ENCODE measurements around the gene STEAP3.

The STEAP3 gene, protein sequence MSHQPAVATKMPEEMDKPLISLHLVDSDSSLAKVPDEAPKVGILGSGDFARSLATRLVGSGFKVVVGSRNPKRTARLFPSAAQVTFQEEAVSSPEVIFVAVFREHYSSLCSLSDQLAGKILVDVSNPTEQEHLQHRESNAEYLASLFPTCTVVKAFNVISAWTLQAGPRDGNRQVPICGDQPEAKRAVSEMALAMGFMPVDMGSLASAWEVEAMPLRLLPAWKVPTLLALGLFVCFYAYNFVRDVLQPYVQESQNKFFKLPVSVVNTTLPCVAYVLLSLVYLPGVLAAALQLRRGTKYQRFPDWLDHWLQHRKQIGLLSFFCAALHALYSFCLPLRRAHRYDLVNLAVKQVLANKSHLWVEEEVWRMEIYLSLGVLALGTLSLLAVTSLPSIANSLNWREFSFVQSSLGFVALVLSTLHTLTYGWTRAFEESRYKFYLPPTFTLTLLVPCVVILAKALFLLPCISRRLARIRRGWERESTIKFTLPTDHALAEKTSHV

DNA sequence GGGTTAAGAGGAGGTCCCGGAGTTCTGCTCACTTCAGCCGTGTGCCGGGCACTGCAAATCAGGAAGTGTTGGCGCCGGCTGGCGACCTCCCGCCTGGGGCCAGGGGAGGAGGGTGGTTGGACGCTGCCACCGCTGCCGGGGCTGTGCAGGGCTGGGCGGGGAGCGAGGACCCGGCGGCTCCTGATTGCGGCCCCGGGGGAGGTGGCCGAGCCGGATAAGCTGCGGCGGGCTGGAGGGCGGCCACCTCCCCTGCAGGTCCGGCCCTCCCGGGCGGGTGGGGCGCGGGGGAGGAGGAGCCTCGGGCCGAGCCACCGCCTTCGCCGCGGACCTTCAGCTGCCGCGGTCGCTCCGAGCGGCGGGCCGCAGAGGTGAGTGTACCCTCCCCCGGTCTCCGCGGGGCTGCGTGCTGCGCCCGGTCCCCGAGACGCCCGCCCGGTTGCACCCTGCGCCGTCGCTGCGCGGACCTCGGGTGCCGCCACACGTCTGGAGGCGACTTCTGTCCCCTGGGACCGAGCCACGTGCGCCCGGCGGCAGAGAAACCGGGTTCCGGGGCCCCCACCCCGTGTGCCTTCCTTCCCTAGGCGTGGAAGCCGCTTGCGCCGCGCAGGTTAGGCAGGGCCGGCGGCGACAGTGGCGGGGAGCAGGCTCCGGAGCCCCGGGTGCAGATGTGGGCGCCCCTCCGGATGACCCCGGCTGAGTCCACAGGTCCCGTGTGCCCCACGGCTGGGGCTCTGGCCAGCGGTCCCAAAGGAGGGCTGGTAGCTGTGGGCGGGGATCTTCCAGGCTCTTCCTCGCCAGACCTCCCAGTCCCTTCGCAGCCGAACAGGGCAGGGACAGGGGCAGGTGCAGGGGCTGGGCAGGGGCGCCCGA is at the start of gene STEAP3:
TSS of gene STEAP3 (plus strand) at position 314 of the 870 bp plus-strand sequence. CDS start 7,179 bp downstream, outside the sequence.
- DNase-seq, result no peak

DNA sequence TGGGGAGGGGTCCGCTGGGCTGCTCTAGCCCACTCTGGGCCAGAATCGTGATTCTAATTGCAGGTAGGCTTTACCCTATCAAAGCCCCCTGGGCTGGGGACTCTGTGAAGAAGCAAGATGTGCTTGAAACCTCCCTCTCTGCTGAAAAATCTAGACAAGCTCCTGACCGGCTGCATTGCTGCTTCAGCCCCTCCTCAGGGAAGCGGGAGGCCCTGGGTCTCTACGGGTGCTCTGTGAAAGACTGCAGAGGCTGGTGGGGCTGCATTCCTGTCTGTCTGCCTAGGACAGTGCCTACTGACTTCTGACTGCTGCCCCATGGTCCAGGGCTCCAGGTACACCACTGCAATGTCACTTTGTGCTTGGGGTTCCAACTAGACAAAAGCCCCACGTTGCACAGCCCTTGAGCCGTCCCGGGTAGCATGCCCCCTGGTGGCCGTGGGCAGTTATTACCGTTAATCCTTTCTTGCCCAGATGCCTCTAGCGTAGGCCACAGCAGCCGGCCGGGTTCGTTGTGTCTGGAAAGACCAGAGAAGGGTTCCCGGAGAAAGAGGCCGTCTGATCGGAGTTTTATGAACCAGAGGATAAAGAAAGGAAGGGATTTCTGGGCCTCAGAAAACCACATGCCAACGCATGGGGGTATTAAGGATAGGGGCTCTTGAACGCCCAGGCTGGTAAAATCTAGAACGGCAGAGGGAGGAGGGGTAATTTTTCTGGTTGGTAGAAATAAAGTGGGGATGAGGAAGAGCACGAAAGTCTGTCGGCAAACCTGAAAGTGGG is 49.2 kb upstream of the STEAP3 start:
- DNase-seq, result peak; percentile 45

DNA sequence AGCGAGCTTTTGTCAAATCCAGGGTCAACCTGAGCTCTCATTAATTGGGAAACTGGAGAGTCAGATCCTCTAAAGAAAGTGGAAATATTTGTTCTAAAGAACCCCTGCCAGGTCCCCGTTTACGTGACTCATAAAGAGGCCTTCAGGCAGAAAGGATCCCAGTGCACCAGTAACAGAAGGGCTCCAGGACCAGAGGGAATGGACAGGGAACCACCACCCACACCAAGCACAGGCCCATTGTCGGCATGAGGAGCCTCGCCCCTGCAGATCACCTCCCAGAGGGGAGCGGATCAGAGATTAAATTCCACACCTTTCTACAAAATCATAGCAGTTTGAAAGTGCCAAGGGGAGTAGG is 48.7 kb upstream of the STEAP3 start:
- no peak for DNase-seq

DNA sequence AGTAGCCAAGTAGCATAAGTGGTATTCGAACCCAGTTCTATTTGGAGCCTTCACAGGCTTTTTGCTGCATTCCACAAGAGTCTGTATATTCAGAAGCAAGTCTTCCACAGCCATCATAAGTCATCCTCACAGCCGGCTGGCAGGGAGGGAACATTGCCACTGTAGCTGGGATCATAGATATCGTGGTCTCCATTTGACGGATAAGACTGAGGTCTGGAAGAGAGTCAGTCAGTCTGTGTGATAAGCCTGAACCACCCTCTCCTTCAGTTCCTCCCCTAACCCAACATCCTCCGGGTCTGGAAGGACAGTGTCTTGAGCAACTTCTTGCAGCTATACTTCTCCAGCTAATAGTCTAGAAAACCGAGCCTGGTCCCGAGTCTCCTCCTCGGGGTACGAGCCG is 48.1 kb upstream of the STEAP3 start:
- DNase-seq, result no peak

DNA sequence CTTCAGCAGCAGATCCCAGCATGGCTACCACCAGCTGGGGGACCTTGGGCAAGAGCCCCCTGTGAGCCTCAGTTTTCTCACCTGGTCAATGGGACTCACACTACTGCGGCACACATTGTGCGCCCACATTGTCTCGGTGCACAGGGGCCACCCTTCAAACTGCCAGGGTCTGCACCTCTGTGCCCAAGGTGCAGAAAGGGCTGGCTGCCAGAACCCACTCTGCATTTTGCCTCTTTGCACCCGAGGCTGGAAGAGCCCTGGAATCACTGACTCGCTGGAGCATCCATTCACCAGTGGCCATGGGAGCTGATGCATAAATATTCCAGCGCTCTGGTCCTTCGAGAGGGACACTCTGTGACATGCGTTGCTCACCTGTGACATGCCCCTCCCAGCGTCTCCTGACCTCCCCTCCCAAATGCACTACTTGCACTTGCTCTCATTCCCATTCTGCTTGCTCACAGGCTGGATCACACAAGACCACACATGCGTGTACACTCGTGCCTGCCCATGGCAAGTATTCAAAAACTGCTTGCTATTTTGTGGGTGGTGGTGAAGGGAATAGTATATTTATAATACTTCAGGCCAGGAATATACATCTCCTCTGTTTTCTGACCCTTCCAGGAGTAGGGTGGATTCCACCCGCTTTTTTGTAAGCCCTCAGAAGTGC is 46.3 kb upstream of the STEAP3 start:
- DNase-seq, result no peak

DNA sequence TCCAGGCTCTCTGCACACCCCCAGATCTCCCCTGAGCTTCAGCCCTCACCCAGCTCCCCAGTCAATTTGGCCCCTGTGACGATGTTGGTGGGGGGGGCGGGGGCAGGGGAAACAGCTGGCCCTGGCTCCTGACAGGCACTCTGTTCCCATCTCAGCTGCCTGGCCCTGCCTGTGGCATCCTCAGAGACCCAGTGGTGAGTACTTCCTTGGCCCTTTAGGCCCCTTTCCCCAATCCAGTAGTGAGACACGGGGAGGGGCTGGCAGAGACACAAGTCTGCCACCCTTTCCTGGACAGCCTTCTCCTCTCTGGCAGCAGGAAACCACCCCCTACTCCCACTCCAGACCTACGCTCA is 45.8 kb upstream of the STEAP3 start:
- no peak for DNase-seq

DNA sequence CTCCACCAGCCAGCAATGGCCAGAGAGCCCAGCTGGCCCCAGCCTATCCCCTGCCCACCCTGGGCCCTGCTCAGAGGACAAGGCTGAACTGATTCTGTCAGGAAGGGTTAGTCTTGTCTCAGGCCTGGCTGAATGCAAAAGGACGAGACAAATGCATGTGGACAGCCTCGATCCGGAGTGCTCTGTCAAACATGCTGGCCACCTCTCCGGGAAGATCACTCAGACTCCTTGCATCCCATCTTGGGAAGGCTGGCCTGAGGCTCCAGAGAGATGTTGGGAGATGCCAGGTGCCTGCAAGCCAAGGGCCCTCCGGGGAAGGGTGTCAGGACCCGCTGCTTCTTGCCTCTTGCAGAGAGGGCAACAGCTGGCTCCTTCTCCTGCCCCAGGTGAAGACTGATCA is 44.9 kb upstream of the STEAP3 start:
- no peak for DNase-seq

DNA sequence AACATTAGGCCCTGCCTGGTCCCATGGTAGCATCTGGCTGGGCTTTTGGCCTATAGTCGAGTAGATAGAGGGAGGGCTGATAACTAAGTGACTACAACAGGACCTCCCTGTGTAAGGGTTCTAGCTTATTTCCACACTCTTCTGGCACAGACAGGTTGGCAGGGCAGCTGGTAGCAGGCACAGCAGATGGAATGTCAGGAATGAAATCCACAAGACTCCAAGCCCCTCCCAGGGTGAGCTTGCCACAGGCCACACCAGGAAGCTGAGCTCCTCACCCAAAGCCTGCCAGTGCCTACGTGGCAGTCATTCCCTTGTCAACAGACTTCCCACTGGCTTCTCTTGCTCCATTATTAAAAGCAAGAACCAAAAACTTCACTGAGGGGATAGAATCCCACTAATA is 44.4 kb upstream of the STEAP3 start:
- DNase-seq, result no peak

DNA sequence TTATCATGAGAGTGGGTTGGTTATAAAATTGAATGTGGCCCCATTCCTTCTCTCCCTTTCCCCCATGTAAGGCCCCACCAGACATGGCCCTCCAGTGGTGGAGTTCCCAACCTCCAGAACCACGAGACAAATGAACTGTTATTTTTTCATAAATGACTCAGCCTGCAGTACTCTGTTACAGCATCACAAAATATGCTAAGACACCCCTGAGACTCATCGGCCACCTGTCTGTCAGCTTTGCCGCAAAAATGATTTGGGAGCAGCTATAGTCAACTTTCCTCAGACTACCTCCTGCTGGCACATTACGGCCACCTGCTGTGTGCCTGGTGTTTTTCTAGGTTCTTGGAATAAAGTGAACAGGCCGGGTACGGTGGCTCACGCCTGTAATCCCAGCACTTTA is 43.6 kb upstream of the STEAP3 start:
- no peak for DNase-seq

DNA sequence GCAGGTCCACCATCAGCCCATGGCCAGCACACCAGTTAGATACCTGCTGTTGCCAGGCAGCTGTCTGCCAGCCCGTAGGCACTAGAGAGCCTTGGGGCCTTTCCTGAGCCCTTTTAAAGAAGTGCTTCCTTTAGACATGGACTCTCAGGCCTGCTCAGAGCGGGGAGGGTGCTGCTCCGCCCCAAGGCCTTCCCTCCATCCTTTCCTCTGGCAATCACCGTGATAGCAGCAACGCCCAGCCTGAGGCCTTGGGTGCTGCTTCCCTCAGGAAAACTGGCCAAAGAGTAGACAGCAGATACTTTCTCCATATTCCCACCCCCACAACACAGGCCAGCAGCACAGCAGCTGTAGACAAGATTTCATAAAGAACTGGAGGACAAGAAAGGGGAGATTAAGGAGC is 42.7 kb upstream of the STEAP3 start:
- no peak for DNase-seq

DNA sequence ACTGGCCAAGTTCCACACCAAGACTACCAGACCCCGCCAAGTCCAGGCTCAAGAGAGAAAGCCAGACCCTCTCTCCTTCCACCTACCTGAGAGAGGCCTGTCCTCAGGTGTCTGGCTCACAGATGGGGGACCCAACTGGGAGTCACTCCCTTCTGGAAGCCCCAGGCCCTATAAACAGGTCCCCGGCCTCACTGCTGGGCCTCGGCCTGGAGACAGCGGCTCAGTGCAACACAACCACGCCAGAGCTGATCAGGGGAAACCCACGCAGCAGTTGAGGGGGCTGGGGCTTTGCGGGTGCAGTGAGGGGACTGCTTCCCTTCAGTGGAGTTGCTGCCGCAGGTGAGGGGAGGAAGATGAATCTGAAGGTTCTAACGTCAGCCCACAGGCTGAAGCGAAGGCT is 42.2 kb upstream of the STEAP3 start:
- DNase-seq, result no peak

DNA sequence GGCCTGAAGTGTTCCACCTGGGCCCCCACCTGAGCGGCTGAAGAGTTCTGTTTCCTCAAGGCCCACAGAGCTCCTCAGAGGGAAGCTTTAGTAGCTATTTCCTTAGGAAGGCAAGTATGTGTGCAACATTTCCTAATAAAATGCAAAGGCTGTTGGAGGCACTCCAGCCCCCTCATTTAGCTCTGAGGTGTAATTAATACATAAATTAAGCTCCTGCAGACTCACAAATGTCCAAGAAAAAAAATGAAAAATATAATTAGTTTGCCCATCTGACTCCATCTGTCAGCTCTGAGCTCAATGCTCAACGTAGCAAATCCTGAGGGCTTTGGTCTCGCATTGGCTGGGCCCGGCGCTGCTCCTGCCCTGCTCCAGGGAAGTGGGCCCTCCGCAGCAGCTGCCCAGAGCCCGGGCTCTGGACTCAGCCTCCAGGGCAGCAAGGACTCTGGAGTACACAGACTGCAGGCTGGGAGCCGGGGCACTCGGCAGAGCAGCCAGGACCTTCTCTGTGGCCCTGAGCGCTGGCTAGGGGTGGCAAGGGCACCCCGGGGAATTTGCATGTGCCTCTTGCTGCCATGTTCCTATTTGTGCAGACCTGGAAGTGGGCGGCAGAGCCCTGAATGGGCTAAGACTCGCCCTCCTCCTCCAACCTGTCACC is 41.7 kb upstream of the STEAP3 start:
- DNase-seq, result no peak

DNA sequence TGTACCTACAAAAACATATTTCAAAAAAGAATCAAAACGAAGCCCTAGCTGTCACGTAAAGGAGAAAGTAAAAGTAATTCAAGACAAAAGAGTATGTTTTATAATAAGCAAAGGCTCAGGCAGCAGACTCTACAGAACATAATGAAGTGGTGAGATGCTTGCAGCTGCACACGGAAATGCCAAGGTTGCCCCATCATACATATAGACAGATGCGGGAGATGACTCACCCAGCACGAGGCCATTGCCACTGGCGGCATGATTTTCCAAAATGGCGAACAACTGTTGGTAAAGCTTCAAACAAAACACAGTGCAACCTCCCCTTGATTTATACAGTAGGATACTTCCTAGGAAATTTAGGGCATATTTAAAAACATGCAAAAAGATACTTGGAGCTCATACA is 39.1 kb upstream of the STEAP3 start:
- no peak for DNase-seq

DNA sequence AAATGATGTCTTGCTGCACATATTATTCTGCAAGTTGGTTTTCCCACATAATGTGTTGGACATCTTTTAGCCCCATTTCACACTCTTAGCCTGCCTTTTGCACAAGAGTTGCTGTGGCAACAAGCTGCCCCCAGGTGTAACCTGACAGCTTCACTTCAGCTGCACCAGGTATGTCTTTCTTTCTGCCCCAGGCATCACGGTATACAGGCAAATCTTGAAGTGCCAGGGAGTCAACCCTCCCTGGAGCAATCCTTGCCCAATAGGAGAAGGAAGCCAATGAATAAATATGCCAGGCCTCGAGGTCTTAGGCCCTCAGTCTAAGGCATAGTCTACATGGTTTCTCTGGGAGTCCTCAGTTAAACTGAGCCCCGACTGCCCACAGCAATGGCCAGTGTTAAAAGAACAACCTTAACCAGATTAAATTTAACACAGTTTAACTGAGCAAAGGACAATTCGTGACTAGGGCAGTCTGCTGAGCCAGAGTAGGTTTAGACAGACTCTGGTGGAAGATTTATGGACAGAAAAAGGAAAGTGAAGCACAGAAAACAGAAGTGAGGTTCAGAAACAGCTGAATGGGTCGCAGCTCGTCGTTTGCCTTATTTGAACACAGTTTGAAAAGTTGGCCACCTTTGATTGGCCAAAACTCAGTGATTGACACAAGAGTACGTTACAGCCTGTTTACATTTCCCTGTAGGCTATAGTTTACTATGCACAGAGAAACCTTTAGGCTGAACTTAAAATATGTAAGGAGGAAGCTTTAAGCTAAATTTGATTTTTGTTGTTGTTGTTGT is 33.1 kb upstream of the STEAP3 start:
- DNase-seq, result no peak

DNA sequence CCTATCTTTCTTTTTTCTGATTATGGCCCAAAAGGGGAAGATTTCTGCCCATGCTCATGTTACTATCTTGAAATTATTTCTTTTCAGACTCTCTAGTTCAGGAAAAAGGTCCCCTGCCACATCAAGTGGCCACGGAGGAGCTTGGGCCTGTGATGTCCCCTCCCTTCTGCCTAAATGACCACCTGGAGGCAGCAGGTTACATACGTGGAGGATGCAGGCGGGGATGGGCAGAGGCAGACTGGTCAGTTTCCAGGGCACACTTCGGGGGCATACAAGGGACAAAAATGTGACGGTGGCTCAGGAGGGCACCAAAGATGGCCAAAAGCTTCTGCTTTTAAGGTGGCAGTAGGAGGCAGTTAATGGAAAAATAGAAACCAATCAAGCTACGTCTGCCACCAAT is 30.7 kb upstream of the STEAP3 start:
- DNase-seq, result no peak

DNA sequence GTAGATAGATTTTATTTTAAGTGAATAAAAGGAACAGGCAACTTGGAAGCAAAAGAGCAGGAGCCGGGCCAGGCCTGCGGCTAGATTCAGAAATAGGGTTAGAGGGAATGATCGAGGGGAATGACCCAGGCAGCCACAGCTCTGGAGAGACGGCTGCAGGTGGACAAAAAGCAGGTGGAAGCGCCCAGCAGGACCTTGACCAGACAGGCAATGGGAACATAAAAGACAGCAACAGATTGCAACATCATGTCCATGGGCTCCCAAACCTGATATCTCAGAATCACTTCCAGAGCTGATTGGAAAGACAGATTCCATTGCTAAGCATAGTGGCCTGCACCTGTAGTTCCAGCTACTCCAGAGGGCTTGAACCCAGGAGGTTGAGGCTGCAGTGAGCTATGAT is 28.6 kb upstream of the STEAP3 start:
- DNase-seq, result no peak

DNA sequence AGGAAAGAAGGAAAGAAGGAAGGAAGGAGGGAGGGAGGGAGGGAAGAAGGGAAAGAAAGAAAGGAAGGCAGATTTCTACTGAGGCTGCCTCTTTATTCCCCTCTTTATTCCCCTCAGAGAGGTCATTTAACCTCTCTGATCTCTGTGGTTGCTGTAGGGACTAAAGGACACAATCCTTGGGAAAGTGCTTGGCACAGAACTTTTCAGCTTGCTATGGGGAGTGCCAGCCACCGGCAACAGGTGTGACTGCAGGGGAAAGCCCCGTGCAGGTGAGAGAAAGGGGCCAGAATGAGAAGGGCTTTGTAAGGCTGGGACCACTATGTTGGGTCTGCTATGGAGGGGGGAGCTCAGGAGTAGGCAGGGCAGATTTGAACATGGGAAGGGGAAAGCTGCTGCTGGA is 27.7 kb upstream of the STEAP3 start:
- DNase-seq, result no peak

DNA sequence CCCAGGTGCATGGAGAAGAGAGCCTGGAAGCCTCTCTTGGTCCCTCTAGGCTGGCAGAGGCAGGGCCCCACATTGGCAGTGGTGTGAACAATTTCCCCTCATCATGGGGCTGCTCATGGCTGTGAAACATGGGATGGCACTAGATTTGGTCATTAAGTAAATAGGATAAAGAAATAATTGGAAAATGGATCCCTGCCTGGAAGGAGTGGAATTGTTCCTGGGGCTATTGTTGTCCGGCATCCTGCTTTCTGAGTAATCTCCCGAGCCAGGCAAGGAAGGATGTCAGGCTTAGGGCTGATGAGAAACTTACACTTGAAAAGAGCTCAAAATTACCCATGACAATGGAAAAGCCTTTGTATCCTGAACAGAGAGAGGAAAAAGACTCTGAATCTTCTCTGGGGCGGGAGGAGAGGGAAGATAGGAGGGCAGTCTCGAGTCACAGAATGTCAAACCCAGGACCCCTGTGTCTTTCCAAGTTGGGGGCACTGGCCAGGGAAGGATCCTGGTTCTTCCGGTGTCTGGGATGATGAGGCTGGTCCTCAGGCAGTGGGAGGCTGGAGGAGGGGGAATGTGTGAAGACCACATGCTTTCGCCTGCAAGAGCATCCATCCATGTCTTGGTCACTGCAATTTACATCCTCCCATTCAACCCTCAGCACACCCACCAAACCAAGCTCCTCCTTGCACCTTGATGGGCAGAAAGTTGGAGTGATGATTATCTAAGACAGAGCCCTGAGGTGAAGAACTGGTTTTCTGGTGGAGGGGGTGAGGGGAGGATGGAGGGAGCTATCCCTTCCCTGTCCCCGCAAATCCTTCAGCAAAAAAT is 27.1 kb upstream of the STEAP3 start:
- no peak for DNase-seq

DNA sequence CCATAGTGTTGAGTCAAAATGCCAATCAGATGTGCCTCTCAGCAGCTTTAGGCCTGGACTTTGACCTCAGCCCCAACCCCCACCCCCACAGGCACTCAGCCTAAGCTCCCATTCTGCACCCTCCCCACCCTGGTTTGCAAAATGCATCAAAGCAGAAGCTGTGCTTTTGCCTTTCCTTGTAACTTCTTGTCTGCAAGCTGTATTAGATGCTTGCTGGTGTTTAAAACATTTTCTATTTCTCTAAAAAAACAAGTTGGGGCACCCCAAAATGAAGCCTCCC is 26.6 kb upstream of the STEAP3 start:
- DNase-seq, result no peak

DNA sequence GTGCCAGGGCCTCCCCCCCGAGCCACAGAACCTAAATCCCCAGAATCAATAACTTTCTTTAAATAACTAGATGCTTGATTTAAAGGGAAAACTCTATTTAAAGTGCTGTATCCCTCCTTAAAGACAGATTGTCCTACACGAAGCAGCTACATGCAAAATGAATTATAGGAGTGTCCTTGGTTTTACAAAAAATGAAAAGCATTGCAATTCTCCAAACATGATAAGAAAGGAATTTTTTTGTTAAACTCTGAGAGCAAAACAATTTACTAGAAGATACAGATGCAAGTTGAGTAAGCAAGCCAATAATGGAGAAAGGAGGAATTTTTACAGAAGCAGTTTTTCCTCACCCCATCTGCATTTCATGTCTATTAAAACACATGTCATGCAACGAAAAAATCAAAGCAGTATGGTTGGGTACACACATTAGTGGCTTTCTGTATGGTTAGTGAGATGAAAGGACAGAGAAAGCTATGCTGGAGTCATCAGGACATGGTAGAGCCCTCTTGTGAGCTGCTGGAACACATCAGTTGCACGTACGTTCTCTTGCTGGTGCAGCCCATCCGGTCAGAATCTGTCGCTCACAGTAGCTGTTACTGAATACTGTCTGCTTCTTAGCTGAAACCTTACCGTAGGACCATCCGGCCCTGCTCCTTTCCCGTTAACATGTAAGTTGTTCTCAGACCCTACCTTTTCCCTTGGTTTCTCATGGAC is 25.9 kb upstream of the STEAP3 start:
- no peak for DNase-seq
